AG20443 (cell line): Measurements from ENCODE around the gene PRRC2B.
"Not testable (repeated sequence)": the region's sequence is repeated elsewhere in the genome, so short reads cannot be mapped to it uniquely, and the experiment has no call there.

Source experiments
- DNase-seq: peaks from one replicate; pipeline ENCODE4 v3.0.0; 2012; ENCODE audit warnings: low spot score, mixed read lengths

The PRRC2B gene

DNA sequence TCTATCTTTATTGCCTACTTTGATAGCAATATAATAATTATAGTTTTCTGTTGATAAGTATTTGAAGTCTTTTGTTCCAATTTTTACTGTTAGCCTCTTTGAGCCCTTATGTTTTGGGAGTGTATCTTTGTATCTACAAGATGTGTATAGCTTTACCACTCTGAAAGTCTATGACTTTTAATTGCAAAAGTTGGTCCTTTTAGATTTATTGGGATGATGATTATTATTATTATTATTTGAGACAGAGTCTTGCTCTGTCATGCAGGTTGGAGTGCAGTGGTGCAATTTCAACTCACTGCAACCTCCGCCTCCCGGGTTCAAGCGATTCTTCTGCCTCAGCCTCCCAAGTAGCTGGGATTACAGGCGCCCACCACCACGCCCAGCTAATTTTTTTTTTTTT is 78.2 kb downstream of the PRRC2B start:
- DNase-seq = not testable (repeated sequence)

DNA sequence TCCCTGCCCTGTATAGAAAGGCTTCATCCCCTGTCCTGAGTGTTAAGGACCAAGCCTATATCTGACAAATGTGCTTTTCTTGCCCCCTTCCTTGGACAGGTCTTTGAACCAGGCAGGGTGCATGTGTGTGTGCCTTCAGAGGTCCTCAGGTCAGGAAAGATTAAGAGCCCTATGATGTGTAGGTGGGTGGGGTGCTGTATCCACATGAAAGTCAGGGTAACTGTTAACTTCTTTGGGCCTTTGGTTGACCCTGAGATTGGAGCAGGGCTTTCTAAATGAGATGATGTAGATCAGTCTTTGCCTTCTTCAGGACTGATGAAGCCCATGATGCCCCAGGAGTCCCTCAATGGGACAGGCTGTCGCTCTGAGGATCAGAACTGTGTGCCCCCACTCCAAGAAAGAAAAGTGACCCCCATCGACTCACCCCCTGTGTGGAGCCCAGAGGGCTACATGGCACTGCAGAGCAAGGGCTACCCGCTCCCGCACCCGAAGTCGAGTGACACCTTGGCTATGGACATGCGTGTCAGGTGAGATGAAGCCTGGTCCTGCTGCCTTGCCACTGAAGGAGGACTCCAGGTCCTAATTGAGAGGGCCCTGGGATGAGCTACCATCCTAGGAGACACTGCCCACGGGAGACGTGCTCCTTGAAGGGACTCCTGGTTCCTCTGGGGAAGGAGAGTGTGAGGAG is 79.5 kb downstream of the PRRC2B start:
- no peak for DNase-seq

DNA sequence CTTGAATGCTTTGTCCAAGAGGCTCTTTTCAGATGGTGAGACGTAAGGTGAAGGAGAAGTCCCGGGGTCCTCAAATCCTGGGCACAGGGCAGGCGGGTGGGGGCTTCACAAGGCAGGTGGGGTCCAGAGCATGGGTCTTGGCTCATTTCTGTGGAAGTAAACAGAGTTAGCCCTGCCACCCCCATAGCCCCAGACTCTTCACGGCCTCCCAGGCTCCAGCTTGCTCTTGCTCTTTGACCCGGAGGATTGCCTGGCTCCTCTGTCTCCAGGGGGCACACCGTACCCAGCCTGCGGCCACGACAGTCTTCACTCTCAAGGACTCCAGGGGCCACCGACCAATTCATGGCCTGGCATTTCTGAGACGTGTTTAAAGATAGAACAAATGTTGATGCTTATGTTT is 80.0 kb downstream of the PRRC2B start:
- DNase-seq = no peak

DNA sequence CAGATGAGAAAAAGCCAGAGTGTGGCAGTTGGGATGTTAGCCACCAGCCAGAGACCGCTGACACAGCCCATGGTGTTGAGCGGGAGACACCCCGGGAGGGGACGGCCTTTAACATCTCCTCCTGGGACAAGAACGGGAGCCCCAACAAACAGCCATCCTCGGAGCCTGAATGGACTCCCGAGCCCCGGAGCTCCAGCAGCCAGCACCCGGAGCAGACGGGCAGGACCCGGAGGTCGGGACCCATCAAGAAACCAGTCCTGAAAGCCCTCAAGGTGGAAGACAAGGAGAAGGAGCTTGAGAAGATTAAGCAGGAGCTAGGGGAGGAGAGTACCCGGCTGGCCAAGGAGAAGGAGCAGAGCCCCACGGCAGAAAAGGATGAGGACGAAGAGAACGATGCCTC is 80.8 kb downstream of the PRRC2B start:
- DNase-seq = no peak

DNA sequence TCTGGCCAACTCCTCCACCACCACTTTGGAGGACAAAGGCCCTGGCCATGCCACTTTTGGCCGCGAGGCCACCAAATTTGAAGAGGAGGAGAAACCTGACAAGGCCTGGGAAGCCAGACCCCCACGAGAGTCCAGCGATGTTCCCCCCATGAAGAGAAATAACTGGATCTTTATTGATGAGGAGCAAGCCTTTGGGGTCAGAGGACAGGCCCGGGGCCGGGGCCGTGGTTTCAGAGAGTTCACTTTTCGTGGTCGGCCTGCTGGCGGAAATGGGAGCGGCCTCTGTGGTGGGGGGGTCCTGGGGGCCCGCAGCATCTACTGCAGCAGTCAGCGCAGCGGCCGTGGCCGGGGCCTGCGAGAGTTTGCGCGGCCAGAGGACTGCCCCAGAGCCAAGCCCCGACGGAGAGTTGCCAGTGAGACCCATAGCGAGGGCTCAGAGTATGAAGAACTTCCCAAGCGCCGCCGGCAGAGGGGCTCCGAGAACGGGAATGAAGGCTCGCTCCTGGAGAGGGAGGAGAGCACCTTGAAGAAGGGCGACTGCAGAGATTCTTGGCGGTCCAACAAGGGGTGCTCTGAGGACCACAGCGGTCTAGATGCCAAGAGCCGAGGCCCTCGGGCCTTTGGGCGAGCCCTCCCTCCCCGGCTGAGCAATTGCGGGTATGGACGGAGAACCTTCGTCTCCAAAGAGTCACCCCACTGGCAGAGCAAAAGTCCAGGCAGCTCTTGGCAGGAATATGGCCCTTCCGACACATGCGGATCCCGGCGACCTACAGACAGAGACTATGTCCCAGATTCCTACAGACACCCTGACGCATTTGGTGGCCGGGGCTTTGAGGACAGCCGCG is 81.4 kb downstream of the PRRC2B start:
- no peak for DNase-seq

DNA sequence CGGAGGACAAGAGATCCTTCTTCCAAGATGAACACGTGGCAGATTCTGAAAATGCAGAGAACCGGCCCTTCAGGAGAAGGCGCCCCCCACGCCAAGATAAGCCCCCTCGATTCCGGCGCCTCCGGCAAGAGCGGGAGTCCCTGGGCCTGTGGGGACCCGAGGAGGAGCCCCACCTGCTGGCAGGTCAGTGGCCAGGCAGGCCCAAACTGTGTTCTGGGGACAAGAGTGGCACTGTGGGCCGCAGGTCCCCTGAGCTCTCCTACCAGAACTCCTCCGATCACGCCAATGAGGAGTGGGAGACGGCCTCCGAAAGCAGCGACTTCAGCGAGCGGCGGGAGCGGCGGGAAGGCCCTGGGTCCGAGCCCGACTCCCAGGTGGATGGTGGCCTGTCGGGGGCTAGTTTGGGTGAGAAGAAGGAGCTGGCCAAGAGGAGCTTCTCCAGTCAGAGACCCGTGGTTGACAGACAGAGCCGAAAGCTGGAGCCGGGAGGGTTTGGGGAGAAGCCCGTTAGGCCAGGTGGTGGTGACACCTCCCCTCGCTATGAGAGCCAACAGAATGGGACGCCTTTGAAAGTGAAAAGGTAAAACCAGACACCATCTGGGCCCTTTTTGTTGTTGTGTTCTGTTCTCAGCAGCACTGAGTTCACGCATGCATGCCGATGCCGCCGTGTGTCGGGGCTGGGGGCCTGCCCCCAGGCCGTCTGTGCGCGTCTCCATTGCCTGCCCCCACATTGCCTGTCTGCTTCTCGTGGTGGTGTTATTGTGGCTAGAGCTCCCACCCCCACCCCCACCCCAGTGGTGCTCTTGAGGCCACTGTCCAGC is 82.3 kb downstream of the PRRC2B start:
- peak; percentile 39 for DNase-seq

GRCh38 chr9:131476777-131477345 is 83.0 kb downstream of the PRRC2B start:
- DNase-seq = no peak

GRCh38 chr9:131477367-131477766 is 83.5 kb downstream of the PRRC2B start:
- DNase-seq = no peak

DNA sequence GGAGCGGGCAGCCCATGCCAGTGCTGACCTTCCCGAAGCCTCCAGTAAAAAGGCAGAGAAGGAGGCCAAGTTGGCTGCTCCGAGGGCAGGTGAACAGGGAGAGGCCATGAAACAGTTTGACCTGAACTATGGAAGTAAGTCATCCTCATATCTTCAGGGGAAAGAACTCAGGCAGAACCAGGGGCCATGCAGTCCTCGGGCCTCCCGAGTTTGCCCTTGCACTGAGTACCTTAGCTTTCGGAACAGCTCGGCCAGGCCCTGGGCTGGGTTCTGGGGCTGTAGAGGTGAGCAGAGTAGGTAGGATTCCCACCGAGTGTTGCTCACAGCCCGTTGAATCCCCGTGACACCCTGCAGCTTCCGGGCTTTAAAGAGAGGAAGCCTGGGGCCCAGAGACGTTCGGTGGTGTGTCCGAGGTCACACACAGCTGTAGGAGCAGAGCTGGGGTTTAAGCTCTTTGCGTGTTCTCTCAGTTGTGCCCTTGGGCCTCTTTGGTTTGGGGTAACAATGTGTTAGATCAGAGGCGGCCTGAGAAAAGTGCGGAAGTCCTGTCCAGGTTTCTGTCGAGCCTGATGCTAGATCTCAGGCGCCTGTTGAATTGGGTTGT is 84.0 kb downstream of the PRRC2B start:
- DNase-seq = no peak

DNA sequence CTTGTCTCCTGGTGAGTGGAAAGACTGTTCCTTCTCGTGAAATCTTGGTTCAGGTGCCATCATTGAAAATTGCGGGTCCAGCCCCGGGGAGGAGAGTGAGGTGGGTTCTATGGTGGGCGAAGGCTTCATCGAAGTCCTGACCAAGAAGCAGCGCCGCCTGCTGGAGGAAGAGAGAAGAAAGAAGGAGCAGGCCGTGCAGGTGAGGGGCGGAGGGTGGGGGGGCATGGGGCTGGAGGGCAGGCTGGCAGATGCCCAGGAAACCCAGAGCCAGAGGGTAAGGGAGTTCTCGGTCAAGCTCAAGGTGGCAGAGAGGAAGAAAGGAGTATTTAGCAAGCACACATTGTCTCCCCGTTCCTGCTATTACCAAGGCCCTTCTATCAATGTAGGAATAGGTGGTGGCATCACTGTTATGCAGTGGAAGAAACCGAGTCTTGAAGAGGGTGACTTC is 84.6 kb downstream of the PRRC2B start:
- DNase-seq = peak; percentile 40

DNA sequence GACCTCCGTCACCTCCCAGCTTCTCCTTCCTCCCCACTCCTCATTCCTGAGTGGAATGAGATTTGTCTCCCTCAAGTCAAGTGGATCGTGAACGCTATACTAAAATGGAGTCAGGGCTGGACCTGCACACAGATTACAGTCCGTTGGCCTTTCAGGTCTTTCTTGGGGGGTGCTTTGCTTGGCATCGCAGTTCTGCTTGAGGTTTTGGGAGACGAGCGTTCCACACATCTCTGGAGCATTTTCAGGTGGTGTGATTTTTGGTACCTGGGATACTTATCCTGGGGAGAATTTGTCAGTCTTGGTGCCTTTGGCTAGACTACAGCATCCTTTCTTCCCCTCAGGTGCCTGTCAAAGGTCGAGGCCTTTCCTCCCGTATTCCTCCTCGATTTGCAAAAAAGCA is 85.0 kb downstream of the PRRC2B start:
- no peak for DNase-seq

DNA sequence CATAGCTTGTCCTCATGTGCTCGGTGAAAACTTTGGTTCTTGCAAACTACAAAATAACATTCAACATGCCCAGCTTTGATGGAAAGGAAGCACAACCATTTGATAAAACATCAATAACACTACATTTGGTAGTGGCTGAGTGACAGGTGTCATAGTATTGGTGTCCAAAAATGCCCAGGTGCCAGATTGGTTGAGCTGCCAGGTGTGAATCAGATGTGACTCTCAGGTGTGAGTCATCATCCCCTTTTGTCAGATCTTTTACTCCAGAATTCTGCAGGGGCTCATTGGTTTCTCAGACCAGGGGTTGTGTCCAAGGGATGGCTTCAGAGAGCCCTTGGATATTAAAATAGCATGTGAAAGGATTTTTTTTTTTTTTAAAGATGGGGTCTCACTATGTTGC is 86.4 kb downstream of the PRRC2B start:
- no peak for DNase-seq

DNA sequence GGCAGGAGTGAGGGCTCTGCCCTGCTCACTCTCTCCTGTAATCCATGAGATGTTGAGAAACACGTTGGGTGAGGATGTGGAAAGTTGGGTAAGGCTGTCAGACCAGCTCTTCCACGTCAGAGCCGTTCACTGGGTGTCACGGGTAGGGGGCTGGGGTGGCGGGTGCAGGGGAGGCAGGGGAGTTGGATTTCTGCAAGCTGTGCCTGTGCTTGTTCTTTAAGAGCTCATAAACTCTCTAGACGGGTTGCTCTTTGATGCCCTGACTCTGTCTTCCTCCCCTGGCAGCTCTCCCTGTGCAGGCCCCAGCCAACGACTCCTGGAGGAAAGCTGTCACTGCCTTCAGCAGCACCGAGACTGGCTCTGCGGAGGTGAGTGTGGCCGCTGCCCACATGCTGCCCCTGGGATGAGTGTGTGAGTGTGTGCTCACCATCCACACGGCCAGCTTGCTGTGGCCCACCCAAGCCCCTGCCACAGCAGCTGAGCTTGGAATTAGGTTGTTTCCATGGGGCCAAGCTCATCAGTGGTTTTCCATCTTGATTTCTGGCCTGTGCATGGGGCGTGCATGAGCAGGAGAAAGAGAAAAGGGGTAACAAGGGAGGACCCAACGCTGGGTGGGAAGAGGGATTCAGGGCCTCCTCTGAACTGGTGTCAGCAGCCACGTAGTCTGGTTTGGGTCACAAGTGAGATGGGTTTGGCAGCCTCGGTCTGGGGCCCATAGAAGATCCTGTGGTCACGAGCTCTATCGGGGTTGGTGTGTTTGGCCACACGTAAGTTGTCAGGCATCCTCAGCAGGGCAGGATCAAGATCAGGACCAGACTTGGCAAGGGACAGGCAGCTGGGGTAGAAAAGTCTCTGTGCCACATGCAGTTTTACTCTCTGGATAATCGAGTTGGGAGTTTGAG is 87.8 kb downstream of the PRRC2B start:
- no peak for DNase-seq

GRCh38 chr9:131482343-131483006 is 88.6 kb downstream of the PRRC2B start:
- no peak for DNase-seq

- no peak for DNase-seq
These were observed 89.6 kb downstream of the PRRC2B start for GRCh38 chr9:131483319-131484050.

GRCh38 chr9:131484051-131484445 is 90.2 kb downstream of the PRRC2B start:
- DNase-seq = no peak

GRCh38 chr9:131484560-131485185 is 90.8 kb downstream of the PRRC2B start:
- DNase-seq = no peak

DNA sequence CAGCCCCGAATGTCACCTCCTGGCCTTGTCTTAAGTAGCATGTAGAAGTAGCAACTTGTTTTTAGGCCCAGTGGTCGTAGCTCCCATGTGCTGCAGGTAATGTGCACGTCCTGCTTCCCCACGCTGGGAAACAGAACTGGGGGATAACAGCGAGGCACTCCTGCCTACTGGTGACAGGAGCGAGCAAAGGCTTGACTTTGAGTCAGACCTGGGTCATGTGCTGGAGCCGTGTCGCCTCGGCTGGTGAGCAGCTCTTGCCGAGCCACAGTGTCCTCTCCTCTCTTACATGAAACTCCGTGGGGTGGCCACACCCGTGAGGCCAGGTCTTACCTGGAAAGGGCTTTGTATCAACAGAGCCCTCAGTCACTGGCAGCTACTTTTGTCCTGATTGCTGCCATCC is 91.3 kb downstream of the PRRC2B start:
- DNase-seq = no peak
